ENCODE measurements around the gene MRRF.

The MRRF gene

GRCh38 chr9:122218935-122219855 lies 45.5 kb upstream of the MRRF start:
- Histone ChIP-seq H3F3A (ENCODE audit: control insufficient read depth, insufficient read depth) (no peaks in the 10 kb centered on the region), H3K27ac (ENCODE audit: low read depth, low read length) (no peak overlapping the region), H3K9me2 (replicated peaks; ENCODE audit: control insufficient read depth, low read length) (no peaks in the 10 kb centered on the region), H3K4me1 (ENCODE audit: control insufficient read depth, low read length) (no peaks in the 10 kb centered on the region), H3K4me2 (ENCODE audit: low read length) (no peak overlapping the region), H3K36me3 (ENCODE audit: control insufficient read depth, low read length) (no peaks in the 10 kb centered on the region), H3K9me3 (ENCODE audit: control insufficient read depth, insufficient read depth, low read length) (no peaks in the 10 kb centered on the region), H3K4me3 (ENCODE audit: low read length) (no peak overlapping the region), H3K27me3 (ENCODE audit: control insufficient read depth, low read length) (peaks cover 34% of the 10 kb centered on the region), H4K20me1 (ENCODE audit: control insufficient read depth, insufficient read depth, low read depth, low read length) (no peaks in the 10 kb centered on the region), H3K79me2 (ENCODE audit: control insufficient read depth, low read length) (no peaks in the 10 kb centered on the region)
- TF ChIP-seq CTCF (IDR thresholded peaks at IDR 0.05; ENCODE audit: low read depth, low read length, poor library complexity, severe bottlenecking) (no peak), EZH2phosphoT487 (IDR thresholded peaks at IDR 0.05; ENCODE audit: borderline replicate concordance, low read length) (peak; percentile 33; the same call in 1 of the 2 replicates)

- no peaks in the 10 kb centered on the region for H3K9me2 ChIP-seq (replicated peaks; ENCODE audit: control insufficient read depth, low read length)
- no peak overlapping the region for H3K4me2 ChIP-seq (ENCODE audit: low read length)
- no peaks in the 10 kb centered on the region for H4K20me1 ChIP-seq (ENCODE audit: control insufficient read depth, insufficient read depth, low read depth, low read length)
- no peaks in the 10 kb centered on the region for H3F3A ChIP-seq (ENCODE audit: control insufficient read depth, insufficient read depth)
- TF ChIP-seq EZH2phosphoT487 (IDR thresholded peaks at IDR 0.05; ENCODE audit: borderline replicate concordance, low read length) (no peak), CTCF (IDR thresholded peaks at IDR 0.05; ENCODE audit: low read depth, low read length, poor library complexity, severe bottlenecking) (no peak)
- no peak overlapping the region for H3K4me3 ChIP-seq (ENCODE audit: low read length)
- no peaks in the 10 kb centered on the region for H3K4me1 ChIP-seq (ENCODE audit: control insufficient read depth, low read length)
- no peaks in the 10 kb centered on the region for H3K79me2 ChIP-seq (ENCODE audit: control insufficient read depth, low read length)
- no peaks in the 10 kb centered on the region for H3K9me3 ChIP-seq (ENCODE audit: control insufficient read depth, insufficient read depth, low read length)
- no peak overlapping the region for H3K27ac ChIP-seq (ENCODE audit: low read depth, low read length)
- H3K36me3 ChIP-seq (ENCODE audit: control insufficient read depth, low read length) = no peaks in the 10 kb centered on the region
- peaks cover 34% of the 10 kb centered on the region for H3K27me3 ChIP-seq (ENCODE audit: control insufficient read depth, low read length)
Measured at GRCh38 chr9:122219856-122220672, 44.6 kb upstream of the MRRF start.

- H3K27me3 ChIP-seq (ENCODE audit: control insufficient read depth, low read length) = peaks cover 34% of the 10 kb centered on the region
- H3K4me2 ChIP-seq (ENCODE audit: low read length) = no peak overlapping the region
- no peak for TF ChIP-seq EZH2phosphoT487 (IDR thresholded peaks at IDR 0.05; ENCODE audit: borderline replicate concordance, low read length)
- TF ChIP-seq CTCF (IDR thresholded peaks at IDR 0.05; ENCODE audit: low read depth, low read length, poor library complexity, severe bottlenecking) = no peak
- no peaks in the 10 kb centered on the region for H3F3A ChIP-seq (ENCODE audit: control insufficient read depth, insufficient read depth)
- no peaks in the 10 kb centered on the region for H3K9me2 ChIP-seq (replicated peaks; ENCODE audit: control insufficient read depth, low read length)
- no peaks in the 10 kb centered on the region for H3K9me3 ChIP-seq (ENCODE audit: control insufficient read depth, insufficient read depth, low read length)
- H3K27ac ChIP-seq (ENCODE audit: low read depth, low read length) = no peak overlapping the region
- no peaks in the 10 kb centered on the region for H4K20me1 ChIP-seq (ENCODE audit: control insufficient read depth, insufficient read depth, low read depth, low read length)
- no peak overlapping the region for H3K4me3 ChIP-seq (ENCODE audit: low read length)
- no peaks in the 10 kb centered on the region for H3K79me2 ChIP-seq (ENCODE audit: control insufficient read depth, low read length)
- H3K36me3 ChIP-seq (ENCODE audit: control insufficient read depth, low read length) = no peaks in the 10 kb centered on the region
- no peaks in the 10 kb centered on the region for H3K4me1 ChIP-seq (ENCODE audit: control insufficient read depth, low read length)
Measured at GRCh38 chr9:122220673-122221182, 44.0 kb upstream of the MRRF start.

Data from DOHH2 (cell line).